ENCODE data around the gene TMEM50B. TPM values are rescaled to one million over a fixed set of nuclear protein-coding genes. Genes with fewer than 3 reads are reported as not detected.
"Not testable (repeated sequence)": the region's sequence is repeated elsewhere in the genome, so short reads cannot be mapped to it uniquely, and the experiment has no call there.

Gene TMEM50B
- polyA plus RNA-seq (ENCODE audit: insufficient read length in 3 of 3), result 10 to 100 TPM; 49.6 to 77.0 (median 52.5) TPM
- long read RNA-seq, donor 1, transcript TMEM50B-210 (7 exons, 2,375 nt), result major isoform, 16 of 166 reads
- long read RNA-seq, donor 1, partial matches to known transcripts, result 98 of 166 reads
- long read RNA-seq, donor 1, other reads (novel, unspliced or antisense), result 50 of 166 reads
- long read RNA-seq, donor 2, transcript TMEM50B-210 (7 exons, 2,375 nt), result major isoform, 22 of 25 reads
- long read RNA-seq, donor 2, partial matches to known transcripts, result 0 of 25 reads
- long read RNA-seq, donor 2, other reads (novel, unspliced or antisense), result 0 of 25 reads
- long read RNA-seq, donor 3, transcript TMEM50B-210 (7 exons, 2,375 nt), result major isoform, 36 of 40 reads
- long read RNA-seq, donor 3, partial matches to known transcripts, result 0 of 40 reads
- long read RNA-seq, donor 3, other reads (novel, unspliced or antisense), result 0 of 40 reads
- long read RNA-seq, donor 4, transcript TMEM50B-210 (7 exons, 2,375 nt), result major isoform, 29 of 35 reads
- long read RNA-seq, donor 4, transcript TMEM50B-209 (4 exons, 695 nt), result minor isoform, 5 of 35 reads
- long read RNA-seq, donor 4, partial matches to known transcripts, result 0 of 35 reads
- long read RNA-seq, donor 4, other reads (novel, unspliced or antisense), result 0 of 35 reads
- long read RNA-seq, donor 5, transcript TMEM50B-209 (4 exons, 695 nt), result minor isoform, 11 of 269 reads
- long read RNA-seq, donor 5, transcript TMEM50B-210 (7 exons, 2,375 nt), result major isoform, 48 of 269 reads
- long read RNA-seq, donor 5, partial matches to known transcripts, result 105 of 269 reads
- long read RNA-seq, donor 5, other reads (novel, unspliced or antisense), result 101 of 269 reads
- long read RNA-seq, donor 6, transcript TMEM50B-210 (7 exons, 2,375 nt), result major isoform, 21 of 87 reads
- long read RNA-seq, donor 6, partial matches to known transcripts, result 34 of 87 reads
- long read RNA-seq, donor 6, other reads (novel, unspliced or antisense), result 28 of 87 reads
- long read RNA-seq, donor 7, transcript TMEM50B-210 (7 exons, 2,375 nt), result major isoform, 29 of 34 reads
- long read RNA-seq, donor 7, partial matches to known transcripts, result 5 of 34 reads
- long read RNA-seq, donor 7, other reads (novel, unspliced or antisense), result 0 of 34 reads
- long read RNA-seq, donor 8, transcript TMEM50B-210 (7 exons, 2,375 nt), result major isoform, 36 of 73 reads
- long read RNA-seq, donor 8, partial matches to known transcripts, result 24 of 73 reads
- long read RNA-seq, donor 8, other reads (novel, unspliced or antisense), result 5 of 73 reads
- long read RNA-seq, donor 9, transcript TMEM50B-210 (7 exons, 2,375 nt), result major isoform, 28 of 33 reads
- long read RNA-seq, donor 9, partial matches to known transcripts, result 0 of 33 reads
- long read RNA-seq, donor 9, other reads (novel, unspliced or antisense), result 0 of 33 reads
- long read RNA-seq, donor 10, transcript TMEM50B-210 (7 exons, 2,375 nt), result major isoform, 46 of 50 reads
- long read RNA-seq, donor 10, partial matches to known transcripts, result 0 of 50 reads
- long read RNA-seq, donor 10, other reads (novel, unspliced or antisense), result 0 of 50 reads
- long read RNA-seq, donor 11, transcript TMEM50B-210 (7 exons, 2,375 nt), result major isoform, 12 of 68 reads
- long read RNA-seq, donor 11, partial matches to known transcripts, result 15 of 68 reads
- long read RNA-seq, donor 11, other reads (novel, unspliced or antisense), result 37 of 68 reads
- long read RNA-seq, donor 12, transcript TMEM50B-210 (7 exons, 2,375 nt), result major isoform, 13 of 80 reads
- long read RNA-seq, donor 12, partial matches to known transcripts, result 26 of 80 reads
- long read RNA-seq, donor 12, other reads (novel, unspliced or antisense), result 35 of 80 reads
- long read RNA-seq, donor 13, transcript TMEM50B-210 (7 exons, 2,375 nt), result major isoform, 59 of 64 reads
- long read RNA-seq, donor 13, partial matches to known transcripts, result 0 of 64 reads
- long read RNA-seq, donor 13, other reads (novel, unspliced or antisense), result 0 of 64 reads
- long read RNA-seq, donor 14, transcript TMEM50B-210 (7 exons, 2,375 nt), result major isoform, 35 of 39 reads
- long read RNA-seq, donor 14, partial matches to known transcripts, result 0 of 39 reads
- long read RNA-seq, donor 14, other reads (novel, unspliced or antisense), result 0 of 39 reads
- long read RNA-seq, donor 15, transcript TMEM50B-210 (7 exons, 2,375 nt), result major isoform, 13 of 14 reads
- long read RNA-seq, donor 15, partial matches to known transcripts, result 0 of 14 reads
- long read RNA-seq, donor 15, other reads (novel, unspliced or antisense), result 0 of 14 reads
- long read RNA-seq, donor 16, transcript TMEM50B-210 (7 exons, 2,375 nt), result major isoform, 63 of 108 reads
- long read RNA-seq, donor 16, transcript TMEM50B-209 (4 exons, 695 nt), result minor isoform, 12 of 108 reads
- long read RNA-seq, donor 16, partial matches to known transcripts, result 14 of 108 reads
- long read RNA-seq, donor 16, other reads (novel, unspliced or antisense), result 11 of 108 reads

DNA sequence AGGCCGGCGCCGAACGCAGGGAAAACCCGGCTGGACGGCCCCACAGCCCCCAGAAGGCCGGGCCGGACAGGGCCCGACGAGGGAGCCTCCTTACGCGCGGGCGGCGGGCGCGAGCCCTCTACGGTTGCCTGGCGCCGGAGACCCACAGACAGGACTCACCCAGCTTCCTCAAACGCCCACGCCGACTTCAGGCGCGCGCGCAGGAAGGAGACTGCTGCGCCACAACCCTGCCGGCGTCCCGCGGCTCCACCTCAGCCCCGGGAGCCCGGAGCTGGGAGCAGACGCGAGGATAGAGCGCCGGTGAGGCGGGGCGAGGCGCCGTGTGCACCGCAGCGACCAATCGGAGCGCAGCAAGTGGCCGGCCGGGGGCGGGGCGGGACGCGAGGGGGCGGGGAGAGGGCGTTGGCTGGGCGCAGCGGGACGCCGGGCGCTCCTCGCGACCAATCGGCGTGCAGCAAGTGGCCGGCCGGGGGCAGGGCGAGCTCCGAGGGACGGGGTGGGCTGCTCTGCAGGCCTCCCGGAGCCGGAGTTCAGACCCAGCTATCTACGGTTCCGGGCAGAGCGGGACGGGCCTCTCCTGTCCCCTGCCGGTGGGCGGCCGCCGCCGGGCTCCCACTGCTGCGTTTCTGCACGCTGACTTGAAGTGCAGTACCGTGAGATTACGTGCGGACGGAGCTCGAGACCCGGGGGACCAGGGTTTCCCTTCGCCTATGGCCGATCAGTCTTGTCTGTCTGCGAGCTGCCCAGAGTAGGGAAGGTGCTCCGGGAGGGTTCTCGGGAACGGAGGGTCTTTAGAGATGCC, at the start of gene TMEM50B:
TMEM50B (minus strand) TSS at position 296 of the 802 bp plus-strand sequence. CDS start 11,089 bp downstream, outside the sequence.
- DNase-seq (ENCODE audit: extremely low read depth in 1 of 11, low read depth in 9 of 11, low spot score in 4 of 11), result peak; percentile 77 to 95 (median 91)

DNA sequence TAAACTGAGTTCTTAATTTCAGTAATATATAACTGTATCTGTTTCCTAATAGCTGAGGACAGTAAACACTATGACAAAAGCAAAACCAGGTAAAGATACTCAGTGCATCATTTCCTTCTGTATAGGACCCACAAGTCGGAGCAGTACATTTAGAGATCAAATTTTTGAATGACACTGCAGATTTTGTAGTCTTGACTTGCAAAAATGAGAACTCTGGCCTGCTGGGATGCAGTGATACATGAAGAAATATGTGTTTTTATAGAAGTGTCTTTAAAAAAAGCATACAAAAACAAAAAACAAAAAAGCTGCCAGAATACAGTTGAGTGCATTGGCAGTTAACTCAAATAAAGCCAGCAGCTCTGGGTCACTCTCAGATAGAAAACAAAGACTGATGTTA, 43.2 kb upstream of the TMEM50B start:
- DNase-seq (ENCODE audit: extremely low read depth in 1 of 11, low read depth in 9 of 11, low spot score in 4 of 11), result no peak

DNA sequence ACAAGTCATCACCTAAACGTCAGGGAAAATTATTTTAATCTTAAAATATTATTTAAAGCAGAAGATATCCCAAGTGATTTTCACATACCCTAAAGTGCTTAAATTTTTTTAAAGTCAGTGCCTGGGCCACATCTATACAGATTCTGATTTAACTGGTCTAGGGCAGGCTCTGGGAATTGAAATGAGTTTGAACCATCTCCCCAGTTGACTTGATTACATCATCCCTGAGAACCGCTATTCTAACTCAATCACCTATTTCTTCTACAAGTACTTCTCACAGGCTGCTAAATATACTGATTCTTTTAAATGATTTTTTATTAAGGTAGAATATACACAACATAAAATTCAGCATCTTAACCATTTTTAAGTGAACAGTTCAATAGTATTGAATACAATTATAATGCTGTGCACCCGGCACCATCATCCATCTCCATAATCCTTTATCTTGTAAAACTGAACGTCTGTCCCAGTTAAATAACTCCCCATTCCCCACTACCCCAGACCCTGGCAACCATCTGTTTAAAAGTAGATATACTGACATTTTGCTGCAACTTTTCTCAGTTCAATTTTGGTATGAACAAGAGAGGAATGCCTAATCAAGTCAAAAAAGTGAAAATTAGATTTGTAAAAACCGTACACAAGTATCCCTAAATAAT, 42.7 kb upstream of the TMEM50B start:
- no peak for DNase-seq (ENCODE audit: extremely low read depth in 1 of 11, low read depth in 9 of 11, low spot score in 4 of 11)

DNA sequence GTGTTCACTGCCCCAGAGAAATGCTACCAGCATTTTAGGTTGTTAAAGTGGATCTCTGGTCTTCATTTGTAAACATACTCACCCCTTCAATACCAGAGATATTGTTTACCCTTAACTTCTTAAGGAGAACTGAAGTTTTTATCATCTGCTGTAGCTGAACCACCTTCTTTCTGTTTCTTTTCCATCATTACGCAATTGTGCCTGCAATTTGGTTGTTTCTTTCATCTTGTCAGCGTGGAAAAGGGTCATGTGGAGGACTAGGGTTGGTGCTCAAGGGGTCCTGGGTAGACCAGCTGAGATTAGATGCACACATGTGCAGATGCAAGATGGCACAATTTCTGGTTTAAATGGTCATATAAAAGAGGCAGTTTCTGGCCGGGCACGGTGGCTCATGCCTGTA, 39.1 kb upstream of the TMEM50B start:
- DNase-seq (ENCODE audit: extremely low read depth in 1 of 11, low read depth in 9 of 11, low spot score in 4 of 11), result no peak

DNA sequence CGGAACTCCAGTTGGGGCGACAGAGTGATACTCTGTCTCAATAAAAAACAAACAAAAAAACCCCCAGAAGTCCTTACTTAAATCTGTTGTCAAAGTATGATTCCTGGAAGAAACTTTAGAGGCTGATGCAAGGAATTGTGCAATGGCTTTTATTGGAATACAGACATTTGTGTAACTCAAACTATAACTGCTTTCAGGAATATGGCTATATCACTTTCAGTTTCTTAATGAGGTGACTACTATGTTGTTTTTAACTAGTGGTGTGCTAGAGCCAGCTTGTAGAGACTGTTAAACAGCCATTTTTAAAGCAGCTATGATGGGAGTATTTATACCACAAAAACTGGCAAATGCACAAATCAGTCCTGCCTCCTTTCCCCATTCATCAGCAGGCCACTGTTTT, 34.5 kb upstream of the TMEM50B start:
- no peak for DNase-seq (ENCODE audit: extremely low read depth in 1 of 11, low read depth in 9 of 11, low spot score in 4 of 11)

DNA sequence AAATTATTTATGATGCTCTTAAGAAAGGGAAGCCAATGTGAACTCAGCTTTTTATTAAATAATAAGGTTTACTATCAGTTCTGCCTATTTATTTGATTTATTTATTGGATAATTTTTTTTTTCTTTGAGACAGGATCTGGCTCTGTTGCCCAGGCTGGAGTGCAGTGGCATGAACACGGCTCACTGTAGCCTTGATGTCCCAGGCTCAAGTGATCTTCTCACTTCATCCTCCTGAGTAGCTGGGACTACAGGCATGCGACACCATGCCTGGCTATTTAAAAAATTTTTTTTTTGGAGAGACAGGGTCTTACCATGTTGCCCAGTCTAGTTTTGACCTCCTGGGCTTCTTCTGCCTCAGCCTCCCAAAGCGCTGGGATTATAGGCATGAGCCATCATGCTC, 32.7 kb upstream of the TMEM50B start:
- DNase-seq (ENCODE audit: extremely low read depth in 1 of 11, low read depth in 9 of 11, low spot score in 4 of 11), result no peak

DNA sequence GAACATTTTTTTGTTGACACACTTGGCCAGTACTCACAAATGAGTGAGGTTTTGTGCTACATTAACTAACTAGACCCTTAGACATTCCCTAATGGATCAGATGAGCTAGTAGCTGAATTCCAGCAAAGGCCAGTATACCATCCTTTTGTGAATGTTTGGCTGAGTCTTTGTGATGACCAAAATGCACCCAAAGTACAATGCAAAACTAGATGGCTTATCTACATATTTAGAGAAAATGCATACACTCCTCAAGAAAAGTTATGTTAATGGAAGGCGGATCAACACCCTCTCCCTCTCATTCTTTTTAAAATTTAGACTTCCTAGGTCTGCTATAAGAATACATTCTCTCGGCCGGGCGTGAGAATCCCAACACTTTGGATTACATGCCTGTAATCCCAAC, 31.9 kb upstream of the TMEM50B start:
- no peak for DNase-seq (ENCODE audit: extremely low read depth in 1 of 11, low read depth in 9 of 11, low spot score in 4 of 11)

DNA sequence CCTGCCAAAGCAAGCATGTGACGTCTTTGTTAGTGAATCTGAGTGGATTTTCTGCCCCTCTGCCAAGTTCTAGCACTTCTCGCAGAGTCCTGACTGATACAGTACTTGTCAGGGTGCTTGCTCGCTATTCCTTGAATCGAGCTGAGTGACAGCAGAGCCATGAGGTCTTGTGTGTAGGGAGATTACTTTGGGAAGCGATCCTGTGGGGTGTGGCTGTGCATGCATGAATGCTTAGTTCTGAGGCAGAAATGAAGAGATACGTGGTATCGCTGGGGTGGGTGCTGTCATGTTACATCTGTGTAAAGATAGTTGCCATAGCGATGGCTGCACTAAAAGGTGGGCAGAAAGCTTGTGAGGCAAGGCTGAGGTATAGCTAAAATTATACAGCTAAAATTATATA, 31.1 kb upstream of the TMEM50B start:
- no peak for DNase-seq (ENCODE audit: extremely low read depth in 1 of 11, low read depth in 9 of 11, low spot score in 4 of 11)

DNA sequence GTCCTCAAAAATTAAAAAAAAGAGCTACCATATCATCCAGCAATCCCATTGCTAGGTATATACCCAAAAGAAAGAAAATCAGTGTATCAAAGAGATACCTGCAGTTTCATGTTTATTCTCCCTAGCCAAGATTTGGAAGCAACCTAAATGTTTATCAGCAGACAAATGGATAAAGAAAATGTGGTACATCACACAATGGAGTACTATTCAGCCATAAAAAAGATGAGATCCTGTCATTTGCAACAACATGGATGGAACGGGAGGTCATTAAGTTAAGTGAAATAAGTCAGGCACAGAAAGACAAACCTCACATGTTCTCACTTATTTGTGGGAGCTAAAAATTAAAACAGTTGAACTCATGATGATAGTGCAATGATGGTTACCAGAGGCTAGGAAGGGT, 27.2 kb upstream of the TMEM50B start:
- not testable (repeated sequence) for DNase-seq (ENCODE audit: extremely low read depth in 1 of 11, low read depth in 9 of 11, low spot score in 4 of 11)

DNA sequence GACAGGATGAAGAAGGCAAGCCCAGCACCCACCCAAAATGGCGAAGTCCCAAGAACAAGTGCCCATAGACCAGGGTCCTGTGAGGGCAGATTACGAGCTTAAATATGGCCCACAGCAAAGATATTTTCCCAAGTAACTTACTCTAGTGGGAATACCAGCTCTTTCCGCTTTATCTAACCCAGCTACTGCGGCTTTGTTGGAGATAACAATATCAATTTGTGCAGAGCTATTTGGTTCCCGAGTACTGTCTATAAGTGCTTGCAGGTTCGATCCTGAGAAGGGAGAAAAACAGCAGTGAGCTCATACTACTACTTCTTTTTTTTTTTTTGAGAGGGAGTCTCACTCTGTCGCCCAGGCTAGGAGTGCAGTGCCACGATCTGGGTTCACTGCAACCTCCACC, 26.1 kb upstream of the TMEM50B start:
- DNase-seq (ENCODE audit: extremely low read depth in 1 of 11, low read depth in 9 of 11, low spot score in 4 of 11), result no peak

DNA sequence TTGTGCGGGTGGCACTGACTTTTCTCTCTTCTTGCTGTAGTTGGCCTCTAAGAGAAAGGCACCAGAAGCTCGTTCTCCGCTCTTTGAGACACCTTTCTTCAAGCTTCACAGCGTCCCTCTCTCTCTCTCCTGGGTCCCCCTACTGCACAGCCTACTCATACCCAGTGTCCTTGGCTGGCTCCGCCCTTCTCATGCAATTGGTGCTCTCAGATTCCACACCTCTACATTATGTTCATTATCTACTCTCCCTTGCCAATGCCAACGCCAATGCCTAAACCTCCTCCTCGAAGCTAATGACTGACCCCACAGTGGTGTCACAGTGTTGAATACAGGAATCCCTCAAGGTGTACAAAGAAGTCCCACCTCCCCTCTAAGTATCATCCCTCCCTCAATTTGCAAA, 16.6 kb upstream of the TMEM50B start:
- no peak for DNase-seq (ENCODE audit: extremely low read depth in 1 of 11, low read depth in 9 of 11, low spot score in 4 of 11)

DNA sequence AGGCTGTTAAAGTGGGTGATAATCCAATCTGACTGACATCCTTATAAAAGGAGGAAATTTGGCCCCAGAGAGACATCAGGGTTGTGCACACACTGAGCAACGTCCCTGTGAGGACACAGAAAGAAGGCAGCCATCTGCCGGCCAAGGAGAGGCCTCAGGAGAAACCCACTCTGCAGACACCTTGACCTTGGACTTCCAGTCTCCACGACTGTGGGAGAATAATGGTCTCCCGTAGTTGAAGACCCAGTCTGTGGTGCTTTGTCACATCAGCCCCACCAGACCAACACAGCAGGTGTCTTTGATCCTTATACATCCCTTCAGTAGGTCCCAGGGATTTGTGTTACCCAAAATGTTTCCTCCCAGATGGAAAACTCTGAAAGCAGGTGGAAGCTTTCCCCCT, 16.0 kb upstream of the TMEM50B start:
- no peak for DNase-seq (ENCODE audit: extremely low read depth in 1 of 11, low read depth in 9 of 11, low spot score in 4 of 11)

DNA sequence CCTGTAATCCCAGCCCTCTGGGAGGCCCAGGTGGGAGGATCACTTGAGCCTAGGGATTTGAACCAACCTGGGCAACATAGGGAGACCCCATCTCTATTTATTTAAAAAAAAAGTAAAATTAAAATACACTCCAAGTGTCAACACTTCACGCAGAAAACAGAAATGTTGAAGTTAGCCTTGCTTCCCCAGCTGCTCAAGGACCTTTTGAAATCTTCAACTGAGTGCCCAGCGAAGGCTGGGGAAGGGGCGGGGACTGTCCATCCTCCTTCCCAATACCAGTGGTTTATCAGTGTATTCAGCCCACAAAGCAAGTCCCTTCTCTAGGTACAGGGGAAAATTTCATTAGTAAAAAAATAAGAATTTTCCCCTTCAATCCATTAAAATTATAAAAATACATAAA, 14.0 kb upstream of the TMEM50B start:
- DNase-seq (ENCODE audit: extremely low read depth in 1 of 11, low read depth in 9 of 11, low spot score in 4 of 11), result no peak

DNA sequence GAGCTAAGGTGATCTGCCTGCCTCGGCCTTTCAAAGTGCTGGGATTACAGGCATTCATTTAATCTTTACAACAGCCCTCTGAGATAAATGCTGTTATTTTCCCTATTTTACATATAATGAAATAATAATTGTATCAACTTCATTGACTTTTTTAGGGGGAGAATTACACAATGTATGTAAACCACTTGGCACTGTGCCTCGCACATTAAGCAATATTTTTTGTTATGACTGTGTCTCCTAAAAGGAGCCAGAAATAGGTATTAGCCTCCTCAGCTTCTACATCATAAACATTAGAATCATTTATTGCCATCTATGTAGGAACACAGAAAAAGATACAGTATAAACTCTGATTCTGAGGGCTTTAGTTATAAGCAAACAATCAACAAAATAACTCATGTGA, 12.8 kb upstream of the TMEM50B start:
- no peak for DNase-seq (ENCODE audit: extremely low read depth in 1 of 11, low read depth in 9 of 11, low spot score in 4 of 11)

DNA sequence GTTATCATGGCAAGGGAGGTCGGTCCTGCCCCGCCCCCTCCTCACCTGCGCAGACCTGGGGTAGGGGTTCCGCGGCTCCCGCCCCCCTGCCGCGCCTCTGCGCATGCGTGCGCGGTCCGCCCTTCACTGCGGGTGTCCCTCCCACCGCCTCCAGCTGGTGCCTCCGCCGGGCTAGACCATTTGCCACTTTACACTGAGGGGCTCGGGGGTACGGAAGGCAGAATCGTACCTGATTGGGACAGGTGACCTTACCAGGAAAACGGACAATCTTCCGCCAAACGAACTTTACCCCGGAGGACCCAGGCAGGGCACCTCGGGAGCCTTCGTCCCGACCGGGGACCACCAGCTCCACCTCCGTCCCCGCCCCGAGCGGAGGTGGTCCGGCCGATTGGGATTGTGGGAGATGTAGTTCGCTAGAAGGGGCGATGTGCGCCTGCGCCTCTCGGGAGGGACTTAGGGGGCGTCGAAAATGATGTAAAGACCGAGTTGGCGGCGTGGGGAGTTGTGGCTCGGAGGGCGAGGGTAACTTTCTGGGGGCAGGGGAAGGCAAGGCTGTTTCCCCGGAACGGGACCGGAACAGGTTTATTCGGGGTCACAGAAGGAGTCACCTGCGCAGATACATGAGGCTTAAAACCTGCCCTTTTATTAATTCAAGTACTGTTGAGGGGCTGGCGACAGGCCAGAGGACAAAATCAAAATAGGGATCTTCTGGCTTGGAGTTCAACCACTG, 11.8 kb upstream of the TMEM50B start, which contains the start of gene DNAJC28:
DNAJC28 (minus strand) TSS at position 344 of the 730 bp plus-strand sequence. CDS start 2,323 bp downstream, outside the sequence.
- peak; percentile 86 to 97 (median 92) for DNase-seq (ENCODE audit: extremely low read depth in 1 of 11, low read depth in 9 of 11, low spot score in 4 of 11)
